Loucy (cell line): ENCODE measurements around the gene VAV3.

Source experiments
- H2AFZ ChIP-seq: fragments of 200-600 bp; sonication (generic); 2 replicates; pipeline ENCODE4 v1.6.0; 2016; ENCODE audit warnings: antibody characterized with exemption, mild to moderate bottlenecking, low read length, moderate library complexity
- H3F3A ChIP-seq: fragments of 200-600 bp; 2 replicates; pipeline ENCODE4 v1.6.0; 2016; ENCODE audit warnings: antibody characterized with exemption, low read depth, mild to moderate bottlenecking
- H3K27me3 ChIP-seq: fragments of 200-600 bp; sonication (generic); 2 replicates; pipeline ENCODE4 v1.6.1; 2014; ENCODE audit warnings: low read length, mild to moderate bottlenecking; ENCODE audit not compliant: insufficient read depth, poor library complexity, severe bottlenecking
- H3K36me3 ChIP-seq: fragments of 200-600 bp; sonication (generic); 2 replicates; pipeline ENCODE4 v1.6.1; 2016; ENCODE audit warnings: low read length; ENCODE audit not compliant: insufficient read depth
- H3K4me1 ChIP-seq: fragments of 200-600 bp; sonication (generic); 2 replicates; pipeline ENCODE4 v1.5.1; 2014; ENCODE audit warnings: low read length, mild to moderate bottlenecking; ENCODE audit not compliant: insufficient read depth, poor library complexity, severe bottlenecking
- H3K4me2 ChIP-seq: fragments of 200-600 bp; sonication (generic); 2 replicates; pipeline ENCODE4 v1.6.0; 2014; ENCODE audit warnings: antibody characterized with exemption, low read length, low read depth, mild to moderate bottlenecking; ENCODE audit not compliant: poor library complexity, severe bottlenecking
- H3K4me3 ChIP-seq: fragments of 200-600 bp; sonication (generic); 2 replicates; pipeline ENCODE4 v1.5.1; 2014; ENCODE audit warnings: low read length, mild to moderate bottlenecking, mixed read lengths; ENCODE audit not compliant: poor library complexity, severe bottlenecking
- H3K79me2 ChIP-seq: fragments of 200-600 bp; sonication (generic); 2 replicates; pipeline ENCODE4 v1.6.1; 2014; ENCODE audit warnings: low read length; ENCODE audit not compliant: insufficient read depth
- H3K9ac ChIP-seq: fragments of 200-600 bp; sonication (generic); 2 replicates; pipeline ENCODE4 v1.6.0; 2014; ENCODE audit warnings: mild to moderate bottlenecking, low read depth, low read length, moderate library complexity; ENCODE audit not compliant: poor library complexity, severe bottlenecking
- H3K9me2 ChIP-seq: fragments of 200-600 bp; sonication (generic); replicated peaks from 2 replicates; pipeline ENCODE4 v1.6.1; 2016; ENCODE audit warnings: low read depth, low read length, mixed read lengths
- H3K9me3 ChIP-seq: fragments of 200-600 bp; sonication (generic); 2 replicates; pipeline ENCODE4 v1.6.1; 2014; ENCODE audit warnings: mild to moderate bottlenecking, antibody characterized with exemption, low read length, low read depth; ENCODE audit not compliant: insufficient read depth
- H4K20me1 ChIP-seq: fragments of 200-600 bp; sonication (generic); 2 replicates; pipeline ENCODE4 v1.6.0; 2014; ENCODE audit warnings: antibody characterized with exemption, low read length, mild to moderate bottlenecking; ENCODE audit not compliant: insufficient read depth, poor library complexity, severe bottlenecking
- CTCF ChIP-seq: fragments of 200-600 bp; sonication (generic); conservative IDR thresholded peaks from 2 replicates; pipeline ENCODE4 v1.5.1; 2014; ENCODE audit warnings: mild to moderate bottlenecking, antibody characterized with exemption, low read length
- EZH2phosphoT487 ChIP-seq: fragments of 200-600 bp; IDR thresholded peaks from 2 replicates; pipeline ENCODE4 v1.6.1; 2018; ENCODE audit warnings: antibody characterized with exemption, mild to moderate bottlenecking, moderate library complexity, borderline replicate concordance

The VAV3 gene

GRCh38 chr1:107991371-107992066, 26.5 kb upstream of the VAV3 start:
- H3K9me2 ChIP-seq: no peaks in the 10 kb centered on the region
- H3K27me3 ChIP-seq: no peaks in the 10 kb centered on the region
- TF ChIP-seq EZH2phosphoT487: no peak
- TF ChIP-seq CTCF: no peak
- H3K36me3 ChIP-seq: no peaks in the 10 kb centered on the region
- no peaks in the 10 kb centered on the region for H3K79me2 ChIP-seq
- H3K4me3 ChIP-seq: no peak overlapping the region
- H3K9me3 ChIP-seq: no peaks in the 10 kb centered on the region
- no peaks in the 10 kb centered on the region for H4K20me1 ChIP-seq
- H2AFZ ChIP-seq: no peak overlapping the region
- no peak overlapping the region for H3K9ac ChIP-seq
- H3F3A ChIP-seq: no peaks in the 10 kb centered on the region
- H3K4me2 ChIP-seq: no peak overlapping the region
- H3K4me1 ChIP-seq: peaks cover under 1% of the 10 kb centered on the region

GRCh38 chr1:107990606-107991005, 25.6 kb upstream of the VAV3 start:
- TF ChIP-seq CTCF: no peak
- no peak for TF ChIP-seq EZH2phosphoT487
- Histone ChIP-seq H3K9me3 (no peaks in the 10 kb centered on the region), H3K79me2 (no peaks in the 10 kb centered on the region), H3K36me3 (no peaks in the 10 kb centered on the region), H3F3A (no peaks in the 10 kb centered on the region), H3K9ac (no peak overlapping the region), H3K9me2 (no peaks in the 10 kb centered on the region), H3K27me3 (no peaks in the 10 kb centered on the region), H4K20me1 (no peaks in the 10 kb centered on the region), H2AFZ (no peak overlapping the region), H3K4me2 (no peak overlapping the region), H3K4me1 (peaks cover 6% of the 10 kb centered on the region), H3K4me3 (no peak overlapping the region)

- no peak overlapping the region for H3K4me3 ChIP-seq
- H3K9me2 ChIP-seq: no peaks in the 10 kb centered on the region
- no peaks in the 10 kb centered on the region for H3K9me3 ChIP-seq
- TF ChIP-seq CTCF: no peak
- no peak for TF ChIP-seq EZH2phosphoT487
- H3K9ac ChIP-seq: no peak overlapping the region
- no peaks in the 10 kb centered on the region for H3K36me3 ChIP-seq
- H2AFZ ChIP-seq: no peak overlapping the region
- no peaks in the 10 kb centered on the region for H4K20me1 ChIP-seq
- H3K4me1 ChIP-seq: peaks cover 17% of the 10 kb centered on the region
- no peak overlapping the region for H3K4me2 ChIP-seq
- H3K27me3 ChIP-seq: no peaks in the 10 kb centered on the region
- H3F3A ChIP-seq: no peaks in the 10 kb centered on the region
- no peaks in the 10 kb centered on the region for H3K79me2 ChIP-seq
These were observed 16.3 kb upstream of the VAV3 start for GRCh38 chr1:107981277-107981676.
